ENCODE measurements around the gene ARMCX4. TPM values are rescaled to one million over a fixed set of nuclear protein-coding genes. Genes with fewer than 3 reads are reported as not detected.

ARMCX4 gene
- total RNA-seq, 1 experiment from 2014 or later = 0.15 TPM

GRCh38 chrX:101482296-101482695 lies 3.0 kb upstream of the ARMCX4 start:
- no peaks in the 10 kb centered on the region for H3K79me2 ChIP-seq (ENCODE audit: insufficient read depth, low read length)
- H3K27ac ChIP-seq (ENCODE audit: low read depth, low read length) = no peak overlapping the region
- H3K9ac ChIP-seq (ENCODE audit: low read length) = no peak overlapping the region
- no peaks in the 10 kb centered on the region for H3K9me2 ChIP-seq (ENCODE audit: insufficient read depth)
- ATAC-seq (no peak), DNase-seq (ENCODE audit: low read depth, low spot score) (no peak)
- no peaks in the 10 kb centered on the region for H4K20me1 ChIP-seq (ENCODE audit: insufficient read depth)
- no peaks in the 10 kb centered on the region for H3K36me3 ChIP-seq (ENCODE audit: control insufficient read depth in 1 of 2, insufficient read depth in 2 of 2, low read length in 2 of 2)
- no peak for TF ChIP-seq YY1 (IDR thresholded peaks at IDR 0.05; ENCODE audit: extremely low read depth, insufficient replicate concordance, low read depth, low read length)
- no peak for TF ChIP-seq ZBTB33 (IDR thresholded peaks at IDR 0.05; ENCODE audit: extremely low read depth, insufficient replicate concordance, low read length)
- no peak for TF ChIP-seq FOSL1 (IDR thresholded peaks at IDR 0.05; ENCODE audit: low read depth)
- TF ChIP-seq RAD21 (IDR thresholded peaks at IDR 0.05; ENCODE audit: low read depth) = no peak
- no peak for TF ChIP-seq ELF1 (IDR thresholded peaks at IDR 0.05; ENCODE audit: borderline replicate concordance, low read depth)
- no peak for TF ChIP-seq MAX (IDR thresholded peaks at IDR 0.05)
- TF ChIP-seq POLR2AphosphoS5 (IDR thresholded peaks at IDR 0.05; ENCODE audit: low read depth, low read length) = no peak
- TF ChIP-seq JUND (IDR thresholded peaks at IDR 0.05) = no peak
- TF ChIP-seq EZH2 (IDR thresholded peaks at IDR 0.05) = no peak
- TF ChIP-seq SRF (IDR thresholded peaks at IDR 0.05; ENCODE audit: low read depth) = no peak
- TF ChIP-seq REST (IDR thresholded peaks at IDR 0.05; ENCODE audit: low read depth) = no peak
- TF ChIP-seq SP1 (IDR thresholded peaks at IDR 0.05; ENCODE audit: low read depth) = no peak
- no peak for TF ChIP-seq CEBPB (IDR thresholded peaks at IDR 0.05; ENCODE audit: low read depth)
- no peak for TF ChIP-seq TCF7L2 (IDR thresholded peaks at IDR 0.05; ENCODE audit: borderline replicate concordance, extremely low read depth, insufficient read depth, insufficient read length)
- TF ChIP-seq ZFX (IDR thresholded peaks at IDR 0.05) = no peak
- ChIA-PET CTCF (no interaction called here), POLR2A (no interaction called here), RAD21 (ENCODE audit: low non-redundant PET in 1 of 2, low total read pairs in 2 of 2, uncharacterized antibody in 2 of 2, unreplicated experiment in 2 of 2) (no interaction called here)
- BruUV-seq (replicated peaks) = no TSS peak
- H3K4me3 ChIP-seq (replicated peaks in 1 of 2; ENCODE audit: low read depth in 1 of 2, low read length in 2 of 2) = no peak overlapping the region
- no peaks in the 10 kb centered on the region for H3K27me3 ChIP-seq (ENCODE audit: insufficient read depth, low read length)
- no peak overlapping the region for H3K4me2 ChIP-seq (ENCODE audit: low read length)
- intact Hi-C loops (cut with micrococcal nuclease) = no loop called here
- H2AFZ ChIP-seq (ENCODE audit: low read depth, low read length, poor library complexity, severe bottlenecking) = no peak overlapping the region
- H3K9me3 ChIP-seq (ENCODE audit: control insufficient read depth in 1 of 2, insufficient read depth in 1 of 2, low read depth in 1 of 2, low read length in 2 of 2) = no peaks in the 10 kb centered on the region
- H3K4me1 ChIP-seq (ENCODE audit: control insufficient read depth in 1 of 2, insufficient read depth in 2 of 2, low read length in 2 of 2) = no peaks in the 10 kb centered on the region

All from HCT116 (cell line).